NCI-H2081 (cell line): ENCODE measurements around the gene ACOT7.

Source experiments
- DNase-seq, 2 experiments: peaks; one replicate each; lab custom pipeline; 2025; lab: John Stamatoyannopoulos, UW

ACOT7 gene

DNA sequence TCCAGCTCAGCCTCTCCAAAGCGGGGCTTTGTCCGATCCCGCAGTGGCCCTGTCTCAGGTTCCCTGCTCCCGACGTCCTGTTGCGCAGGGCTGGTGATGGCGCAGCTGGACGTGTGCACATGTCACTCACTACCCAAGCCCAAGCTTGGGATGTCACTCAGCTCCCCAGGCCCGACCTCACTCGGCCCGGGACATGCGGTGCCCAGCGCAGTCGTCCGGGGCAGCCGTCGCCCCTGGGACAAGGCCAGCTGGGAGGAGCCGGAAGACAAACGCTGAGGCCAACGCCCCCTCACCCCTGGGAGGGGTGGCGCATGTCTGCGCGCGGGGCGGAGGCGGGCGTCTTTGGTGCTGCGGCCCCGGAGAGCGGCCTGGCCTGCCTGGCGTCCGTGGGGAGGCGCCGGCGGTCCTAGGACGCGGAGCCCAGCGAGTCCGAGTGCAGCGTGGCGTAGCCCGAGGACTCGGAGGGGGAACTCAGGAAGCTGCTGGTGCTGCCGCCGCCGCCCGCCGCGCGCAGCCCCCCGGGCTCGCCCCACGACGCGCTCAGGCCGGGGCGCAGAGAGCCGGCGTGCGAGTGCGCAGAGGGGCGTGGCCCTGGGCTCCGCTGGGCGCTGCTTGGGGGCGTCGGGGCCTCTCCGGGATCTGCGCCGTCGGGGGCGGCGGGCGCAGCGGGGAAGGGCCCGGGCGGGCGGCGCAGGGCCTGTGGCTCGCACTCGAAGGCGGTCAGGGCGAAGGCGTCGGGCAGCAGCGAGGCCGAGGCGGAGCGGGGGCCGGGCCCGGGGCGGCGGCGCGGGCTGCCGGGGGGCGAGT, 144.4 kb downstream of the ACOT7 start:
- no peak for DNase-seq

DNA sequence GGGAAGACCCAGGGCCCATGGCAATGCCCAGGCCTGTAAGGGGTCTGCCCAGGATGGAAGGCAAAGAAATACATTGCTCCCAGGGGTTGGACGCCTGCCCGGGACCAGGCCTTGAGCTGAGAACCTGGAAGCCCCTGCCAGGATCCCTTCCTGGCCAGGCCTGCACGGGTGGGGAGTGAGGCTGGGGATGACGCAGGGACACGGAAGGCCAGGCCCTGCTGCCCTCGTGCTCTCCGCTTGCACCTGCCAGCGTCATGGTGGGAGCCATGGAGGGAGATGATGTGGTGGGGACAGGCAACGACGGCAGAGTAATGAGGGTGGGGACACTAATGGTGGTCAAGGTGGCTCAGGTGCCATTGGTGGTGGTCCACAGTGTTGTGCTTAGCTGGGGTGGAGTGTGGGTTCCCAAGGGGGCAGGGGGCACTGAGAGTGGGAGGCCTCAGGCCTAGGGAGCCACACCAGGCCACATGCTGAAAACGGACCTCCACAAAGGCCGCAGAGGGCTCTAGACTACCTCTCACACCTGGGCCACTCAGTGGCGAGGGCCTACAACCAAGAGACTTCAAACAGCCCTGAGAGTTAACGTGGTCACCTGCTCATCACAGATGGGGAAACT, 145.3 kb downstream of the ACOT7 start:
- no peak for DNase-seq

DNA sequence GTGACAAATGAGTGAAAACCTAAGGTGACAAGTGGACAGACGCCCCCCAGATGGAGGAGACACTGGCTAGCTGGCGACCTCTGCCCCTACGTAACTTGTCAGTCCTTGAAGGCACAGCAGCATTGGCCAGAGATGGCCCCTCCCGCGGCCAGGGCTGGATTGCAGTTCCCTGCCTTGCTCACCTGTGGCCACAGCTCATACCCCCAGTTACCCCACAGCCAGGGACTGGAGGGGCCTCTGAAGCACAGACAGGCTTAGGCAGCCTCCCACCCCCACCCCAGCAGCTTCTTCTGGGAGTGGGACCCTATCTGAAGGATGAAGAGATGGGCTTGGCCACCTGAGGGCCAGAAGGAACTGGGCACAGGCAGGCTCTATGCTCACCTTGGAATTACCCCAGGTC, 145.9 kb downstream of the ACOT7 start:
- no peak for DNase-seq

DNA sequence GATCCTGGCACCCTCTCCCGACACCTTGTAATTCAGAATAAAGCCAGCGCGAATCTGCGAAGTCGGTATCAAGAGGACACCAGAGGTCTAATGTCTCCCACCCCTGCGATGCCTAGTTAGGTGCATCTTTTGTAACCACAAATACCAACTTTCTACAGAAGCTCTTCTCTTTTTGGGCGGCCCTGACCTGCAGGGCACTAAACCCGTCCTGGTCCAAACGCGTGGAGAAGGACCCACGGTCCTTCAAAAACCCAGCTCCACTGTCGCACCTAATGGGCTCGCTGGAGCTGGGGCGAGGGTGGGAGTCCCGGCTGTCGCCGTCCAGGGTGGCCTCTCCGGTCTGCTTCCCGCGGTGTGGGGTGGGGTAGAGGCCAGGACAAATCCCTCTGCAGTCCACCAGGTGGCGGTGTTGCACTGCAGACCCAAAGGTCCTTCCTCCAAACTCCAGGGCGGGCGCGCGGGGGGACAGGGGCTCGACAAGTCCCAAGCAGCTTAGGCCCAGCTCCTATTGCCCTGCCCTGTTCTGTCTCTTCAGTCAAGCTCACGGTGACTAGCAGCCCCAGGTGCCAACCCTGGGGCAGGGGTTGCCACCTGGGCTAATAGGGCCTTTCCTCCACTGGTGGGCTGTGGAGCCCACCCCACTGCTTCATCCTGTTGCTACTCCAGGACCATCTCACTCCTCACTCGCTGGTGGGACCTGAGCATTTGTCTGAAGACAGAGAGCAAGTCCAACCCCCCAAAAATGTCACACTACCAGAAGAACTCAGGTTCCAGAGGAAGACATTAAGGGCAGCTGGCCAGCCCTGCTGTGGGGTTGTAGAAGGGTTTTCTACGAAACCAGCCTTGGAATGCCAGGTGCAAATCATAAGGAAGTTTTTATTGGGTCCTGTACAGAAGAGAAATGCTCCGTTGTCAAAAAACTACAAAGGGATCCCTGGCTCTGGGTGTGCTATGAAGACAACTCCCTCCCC, 146.8 kb downstream of the ACOT7 start:
- DNase-seq = peak; percentile 75 to 85

DNA sequence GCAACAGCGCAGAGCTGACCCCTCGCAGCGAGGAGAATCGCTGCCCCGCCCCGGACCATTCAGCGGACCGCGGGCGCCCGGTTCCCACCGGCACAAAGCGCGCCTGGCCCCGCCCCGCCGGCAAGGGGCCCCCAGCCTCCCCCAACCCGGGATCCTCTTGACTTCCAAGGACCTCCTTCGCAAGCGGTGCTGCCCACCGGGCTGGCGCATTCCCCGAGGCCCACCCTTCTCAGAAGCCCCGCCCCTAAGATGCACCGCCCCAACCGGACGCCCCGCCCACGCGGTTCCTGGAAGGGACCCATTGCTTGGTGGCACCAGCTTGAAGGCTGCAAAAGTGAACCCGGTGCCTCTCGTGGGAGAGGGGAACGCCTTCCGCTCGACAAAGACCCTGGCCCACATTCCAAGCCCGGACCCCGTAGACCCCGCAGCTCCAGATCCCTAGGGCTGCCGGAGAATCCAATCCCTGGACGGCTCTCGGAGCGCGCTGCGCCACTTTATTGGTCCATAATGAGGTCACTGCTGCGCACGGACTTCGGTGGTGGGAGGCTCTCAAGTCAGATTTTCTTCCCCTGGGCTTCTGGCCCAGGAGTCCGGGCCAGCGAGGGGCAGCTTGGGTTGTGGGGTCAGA, 147.6 kb downstream of the ACOT7 start:
- peak; percentile 72 to 82 for DNase-seq

DNA sequence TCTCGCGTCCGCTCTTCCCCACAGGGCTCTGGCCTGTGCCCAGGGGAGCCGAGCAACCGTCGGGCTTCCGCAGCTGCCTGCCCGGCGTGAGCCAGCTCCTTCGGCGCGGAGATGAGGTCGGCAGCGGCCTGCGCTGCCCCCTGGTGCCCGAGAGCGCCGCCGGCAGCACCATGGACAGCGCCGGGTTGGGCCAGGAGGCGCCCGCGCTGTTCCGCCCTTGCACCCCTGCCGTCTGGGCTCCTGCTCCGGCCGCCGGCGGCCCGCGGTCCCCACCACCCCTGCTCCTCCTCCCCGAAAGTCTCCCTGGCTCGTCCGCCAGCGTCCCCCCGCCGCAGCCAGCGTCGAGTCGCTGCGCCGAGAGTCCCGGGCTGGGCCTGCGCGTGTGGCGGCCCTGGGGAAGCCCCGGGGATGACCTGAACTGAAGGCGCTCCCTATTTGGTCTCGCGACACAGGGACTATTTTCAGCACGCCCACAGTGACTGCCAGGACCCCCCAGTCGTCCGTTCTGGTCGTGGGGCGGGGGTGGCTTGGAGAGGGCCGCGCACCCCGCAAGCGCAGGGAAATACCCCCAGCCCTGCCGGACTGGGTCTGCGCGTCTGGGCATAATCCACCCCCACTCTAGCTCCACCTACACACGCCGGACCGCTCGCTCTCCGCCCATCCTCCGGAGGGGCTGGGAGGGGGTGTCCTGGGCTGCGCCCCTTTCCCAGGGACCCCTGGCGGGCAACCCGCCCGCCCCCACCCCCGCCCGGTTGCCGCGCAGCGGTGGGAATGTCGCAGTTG, 148.3 kb downstream of the ACOT7 start:
- peak; percentile 88 to 93 for DNase-seq

DNA sequence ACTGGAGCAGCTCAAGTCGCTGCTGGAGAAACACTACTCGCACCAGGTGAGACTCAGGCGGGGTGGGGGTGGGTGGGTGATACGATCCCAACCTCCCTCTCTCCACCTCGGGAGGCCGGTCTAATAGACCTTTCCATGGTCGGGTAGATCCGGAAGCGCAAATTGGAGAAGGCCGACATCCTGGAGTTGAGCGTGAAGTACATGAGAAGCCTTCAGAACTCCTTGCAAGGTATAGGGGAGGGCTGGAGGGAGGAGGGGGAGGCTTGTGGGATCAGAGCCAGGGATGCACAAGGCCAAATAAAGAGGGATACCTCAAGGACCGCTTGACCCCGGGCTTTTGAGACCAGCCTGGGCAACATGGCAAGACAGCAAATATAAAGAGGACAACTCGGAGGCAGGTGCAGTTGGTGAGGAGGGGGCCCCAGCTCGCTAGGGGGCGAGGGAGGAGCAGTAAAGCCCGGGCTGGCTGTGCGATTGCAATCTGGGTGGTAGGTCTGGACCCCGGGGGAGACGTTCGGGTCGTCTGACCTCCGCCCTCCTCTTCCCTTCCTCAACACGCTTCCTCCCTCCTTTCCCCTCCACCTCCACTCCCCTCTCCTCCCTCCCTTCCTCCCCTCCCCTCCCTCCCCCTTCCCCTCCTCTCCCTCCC, 149.0 kb downstream of the ACOT7 start:
- no peak for DNase-seq

DNA sequence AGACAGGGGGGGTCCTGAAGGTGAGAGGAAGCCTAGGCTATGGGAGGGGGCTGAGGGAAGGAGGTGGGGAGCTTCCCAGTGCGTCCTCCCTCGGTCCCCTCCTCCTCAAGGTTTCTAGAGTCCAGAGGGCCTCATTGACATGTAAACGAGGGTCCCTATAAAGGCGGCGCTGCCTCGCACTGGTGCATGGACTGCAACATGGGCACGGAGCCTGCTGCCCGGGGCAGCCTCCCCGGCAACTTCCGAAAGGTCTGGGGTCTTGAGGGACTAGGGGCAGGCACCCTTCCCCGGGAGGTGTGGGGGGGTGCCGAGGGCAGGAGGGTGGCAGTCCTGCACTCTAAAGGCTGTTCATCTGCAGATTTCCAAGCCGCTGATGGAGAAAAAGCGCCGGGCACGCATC, 149.6 kb downstream of the ACOT7 start, which contains the start of gene HES3:
Gene HES3, plus strand, starts transcription at position 187 of the 400 bp plus-strand sequence. Its CDS starts 187 bp downstream, at position 374.
- DNase-seq = no peak

DNA sequence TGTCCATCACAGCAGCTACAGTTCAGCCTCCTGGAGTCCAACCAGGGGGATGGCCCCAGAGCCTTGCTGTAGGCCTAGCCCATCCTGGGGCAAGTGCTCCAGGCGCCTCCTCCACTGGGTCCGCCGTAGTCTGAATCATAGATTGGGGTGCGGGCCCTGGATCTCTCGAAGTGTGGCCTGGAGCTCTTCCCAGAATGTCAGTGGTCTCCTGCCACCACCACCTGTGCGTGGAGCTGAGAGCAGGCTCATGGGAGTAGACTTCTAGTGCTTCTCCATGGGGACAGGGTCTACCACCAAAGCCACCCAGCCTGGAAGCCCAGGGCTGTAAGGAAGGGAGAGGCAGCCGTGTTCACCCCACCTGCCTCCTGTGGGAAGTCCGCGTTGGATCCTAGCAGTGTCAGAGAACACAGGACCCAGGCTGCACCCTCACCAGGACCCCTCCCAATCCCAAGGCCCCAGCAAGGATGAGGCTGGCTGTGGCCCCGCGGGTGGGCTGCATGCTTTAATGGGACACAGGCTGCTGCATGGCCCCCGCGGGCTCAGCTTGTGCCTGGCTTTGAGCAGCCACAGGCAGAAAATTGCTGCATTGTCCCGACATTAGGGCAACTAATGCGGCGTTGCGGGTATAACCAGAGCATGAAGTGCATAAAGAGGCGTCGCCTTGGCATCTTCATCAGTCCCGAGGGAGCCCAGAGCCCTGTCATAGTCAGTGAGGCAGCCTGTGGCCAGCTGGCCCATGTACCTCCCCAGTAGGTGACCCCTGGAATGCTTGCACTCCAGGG, 150.3 kb downstream of the ACOT7 start:
- DNase-seq = no peak

DNA sequence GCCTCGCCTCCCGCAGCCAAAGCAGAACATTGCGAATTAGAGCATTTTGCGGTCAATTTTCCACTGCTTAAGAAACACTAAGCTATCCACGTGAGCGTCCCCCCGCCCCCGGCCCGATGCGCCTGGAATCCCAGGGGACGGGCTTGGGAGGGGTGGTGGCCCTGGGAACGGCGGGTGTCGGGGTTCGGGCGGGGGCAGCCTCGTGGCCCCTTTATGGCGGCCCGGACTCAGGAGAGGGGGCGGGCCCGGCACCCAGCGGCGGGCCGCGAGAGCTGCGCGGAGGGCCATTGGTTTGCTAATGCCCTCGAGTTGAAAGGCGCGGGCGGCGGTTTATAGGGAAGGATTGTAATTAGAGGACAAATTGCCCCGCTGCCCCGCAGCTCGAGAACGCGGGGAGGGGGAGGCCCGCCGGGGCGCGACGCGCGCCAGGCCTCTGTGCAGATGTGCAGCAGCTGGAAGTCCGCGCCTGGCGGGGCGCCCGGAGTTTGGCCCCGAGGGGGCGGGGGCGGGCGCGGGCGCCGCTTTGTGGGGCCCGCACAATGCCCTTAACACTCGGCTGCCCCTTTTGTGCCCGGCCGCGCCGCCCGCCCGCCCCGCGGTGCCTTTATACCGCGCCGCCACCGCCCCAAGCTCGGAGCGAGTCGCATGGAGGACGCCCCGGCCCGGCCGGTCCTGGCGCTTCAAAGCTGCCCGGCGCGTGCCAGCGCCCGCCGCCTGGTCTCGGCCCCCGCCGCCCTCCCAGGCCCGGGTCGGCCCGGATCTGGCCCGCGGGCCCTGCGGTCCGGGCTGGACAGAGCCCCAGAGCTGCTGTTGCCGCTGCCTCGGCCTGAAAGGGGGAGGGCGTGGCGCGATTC, 151.5 kb downstream of the ACOT7 start:
- DNase-seq = no peak

DNA sequence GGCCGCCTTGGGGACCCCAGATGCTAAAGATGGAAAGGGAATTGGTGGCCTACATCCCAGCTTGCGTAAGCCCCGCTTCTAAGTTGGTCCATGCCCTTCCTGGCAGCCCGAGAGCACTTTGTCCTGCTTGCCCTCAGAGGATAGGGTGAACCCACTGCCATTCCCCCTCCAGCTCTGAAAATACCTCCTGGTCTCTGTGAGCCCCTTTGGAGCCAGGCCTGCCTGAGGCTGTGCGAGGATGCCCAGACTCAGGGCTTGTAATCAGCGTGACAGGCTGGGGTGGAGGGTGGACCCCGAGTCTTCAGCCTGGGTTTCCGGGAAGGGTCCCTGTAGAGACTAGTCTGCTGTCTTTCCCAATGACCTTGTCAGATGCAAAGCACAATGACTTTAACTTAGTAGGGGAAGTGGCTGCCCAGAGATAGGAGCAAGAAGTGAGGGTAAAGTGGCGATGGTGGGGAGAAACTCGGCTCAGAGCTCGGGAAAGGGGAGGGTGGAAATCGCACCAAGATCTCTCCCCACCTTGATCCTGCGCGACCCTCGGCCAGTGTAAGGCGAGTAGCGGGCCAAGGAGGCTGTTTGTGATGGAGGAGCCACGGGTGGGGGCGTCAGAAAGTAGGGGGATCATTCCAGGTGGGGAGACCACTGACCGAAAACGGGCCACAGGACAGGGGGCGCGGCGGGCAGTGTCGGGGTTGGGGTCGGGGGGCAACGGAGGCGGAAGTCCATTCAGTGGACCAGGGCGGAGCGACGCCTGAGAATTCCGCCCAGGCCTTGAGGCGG, 152.3 kb downstream of the ACOT7 start:
- DNase-seq = no peak

DNA sequence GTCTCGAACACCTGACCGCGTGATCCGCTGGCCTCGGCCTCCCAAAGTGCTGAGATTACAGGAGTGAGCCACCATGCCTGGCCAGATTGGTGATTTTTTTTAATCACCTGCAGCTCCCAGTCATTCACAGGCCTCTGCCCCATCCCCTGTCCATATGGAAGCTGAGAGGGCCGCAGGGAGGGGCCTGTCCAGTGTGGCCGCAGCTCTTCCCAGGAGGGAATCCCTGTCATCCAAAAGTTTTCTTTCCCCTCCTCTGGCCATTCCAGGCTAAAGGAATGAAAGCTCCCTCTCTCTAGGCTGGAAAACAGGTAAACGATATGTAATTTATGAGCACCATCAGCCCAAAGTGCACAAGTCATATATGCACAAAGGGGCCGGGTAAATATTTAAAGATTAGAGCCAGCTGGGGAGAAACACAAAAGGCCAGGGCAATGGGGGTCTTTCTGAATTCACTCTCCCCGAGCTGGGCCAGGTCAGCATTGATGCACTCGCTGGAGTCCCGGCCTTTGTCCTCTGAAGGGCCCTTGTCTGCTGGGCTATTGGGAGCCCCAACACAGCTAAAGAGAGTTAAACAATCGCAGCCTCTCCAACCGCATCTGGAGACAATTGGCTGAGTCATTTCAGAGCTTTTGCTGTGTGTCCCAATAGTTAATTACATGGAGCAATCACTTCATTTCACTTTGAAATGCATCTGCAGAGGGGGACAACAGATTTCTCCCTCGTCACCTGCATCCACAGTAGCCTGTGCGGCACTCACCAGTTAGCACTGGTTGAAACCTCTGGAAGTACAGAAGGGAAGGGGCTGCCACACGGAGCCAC, 153.4 kb downstream of the ACOT7 start:
- peak in 1 of 2 experiments; percentile 52 for DNase-seq

DNA sequence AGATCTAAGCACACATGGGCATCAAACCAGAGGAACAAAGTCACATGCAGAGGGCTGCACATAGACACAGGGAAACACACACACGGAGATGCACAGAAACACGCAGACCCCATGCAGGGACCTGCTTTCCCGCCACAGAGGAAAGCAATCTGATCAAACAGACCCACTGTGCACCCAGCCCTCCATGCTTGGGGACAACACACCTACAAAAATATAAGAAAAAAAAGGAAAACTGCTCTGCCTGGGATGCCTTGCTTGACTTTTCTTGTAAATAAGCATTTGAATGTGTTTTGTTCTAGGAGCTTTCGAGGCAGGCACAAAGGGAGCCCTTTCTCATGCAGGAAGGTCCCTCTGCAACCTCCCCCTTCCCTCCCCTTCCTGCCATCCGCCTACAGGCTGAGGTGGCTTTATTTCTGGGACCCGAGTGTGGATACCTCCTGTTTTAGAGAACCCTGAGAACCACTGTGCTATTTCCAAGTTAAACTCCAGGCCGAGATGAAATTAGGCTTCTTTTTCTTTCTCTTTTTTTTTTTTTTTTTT, 154.3 kb downstream of the ACOT7 start:
- no peak for DNase-seq

DNA sequence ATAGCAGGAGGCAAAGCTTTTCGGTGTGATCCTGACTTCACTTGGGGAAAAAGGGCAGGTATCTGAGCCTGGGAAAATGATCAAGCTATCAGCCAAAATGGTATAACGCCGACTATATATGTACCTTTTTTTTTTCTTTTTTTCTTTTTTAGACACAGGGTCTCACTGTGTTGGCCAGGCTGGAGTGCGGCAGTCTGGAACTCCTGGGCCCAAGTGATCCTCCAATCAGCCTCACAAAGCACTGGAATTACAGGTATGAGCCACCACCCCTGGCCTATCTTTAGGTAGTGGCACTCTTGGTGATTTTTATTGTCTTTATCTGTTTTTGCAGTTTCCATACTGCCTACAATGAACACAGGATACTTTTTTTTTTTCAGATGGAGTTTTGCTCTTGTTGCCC, 156.5 kb downstream of the ACOT7 start:
- DNase-seq = no peak

DNA sequence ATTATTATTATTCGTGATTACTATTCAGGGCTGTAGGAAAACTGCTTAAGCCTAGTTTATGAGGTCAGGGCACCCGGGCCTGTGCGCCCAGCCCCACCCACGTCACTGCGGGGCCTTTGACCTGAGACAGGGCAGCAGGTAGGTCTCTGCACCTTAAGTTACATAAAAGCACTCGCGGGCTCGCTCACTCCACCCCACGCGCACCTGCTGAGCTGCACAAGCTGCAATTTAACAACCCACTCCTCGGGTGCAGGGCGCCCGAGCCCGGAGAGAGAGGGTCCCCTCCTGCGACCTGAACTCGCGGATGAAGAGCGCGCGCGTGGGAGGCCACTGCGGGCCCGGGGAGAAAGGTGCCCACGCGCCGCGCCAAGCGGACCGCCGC, 158.3 kb downstream of the ACOT7 start:
- no peak for DNase-seq

DNA sequence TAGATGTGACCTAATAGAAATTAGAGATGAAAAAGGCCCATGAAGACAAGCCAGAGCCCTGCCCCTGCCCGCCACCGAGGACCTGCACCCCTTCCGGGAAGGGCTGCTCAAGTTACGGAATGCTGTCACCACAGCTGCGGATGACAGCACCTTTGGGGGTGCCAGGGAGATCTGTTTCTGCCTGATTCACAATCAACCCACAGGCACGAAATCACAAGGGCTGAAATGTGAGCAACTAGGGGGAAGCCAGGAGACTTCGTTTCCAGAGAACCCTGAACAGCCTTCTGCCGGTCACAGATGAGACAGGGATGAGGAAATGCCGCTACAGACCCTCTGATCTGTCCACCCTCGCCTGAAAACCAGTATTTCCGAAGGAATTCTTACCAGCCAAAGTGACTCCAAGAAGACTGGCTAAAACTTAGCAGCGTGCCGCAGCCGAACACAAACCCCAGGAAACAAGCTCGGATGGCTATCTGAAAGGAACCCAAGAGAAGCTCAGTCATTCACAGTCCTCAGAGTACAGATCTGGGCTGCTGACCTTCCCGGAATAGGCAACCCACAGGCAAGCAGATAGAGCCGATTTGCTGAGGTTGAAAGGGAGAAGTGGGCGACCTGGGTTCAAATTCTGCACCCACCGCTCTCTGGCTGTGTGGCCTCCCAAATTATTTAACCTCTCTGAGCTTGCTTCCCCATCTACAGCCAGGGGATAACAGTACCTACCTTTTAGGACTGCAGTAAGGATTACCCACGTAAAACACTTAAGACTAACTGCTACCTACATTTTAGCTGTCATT, 158.9 kb downstream of the ACOT7 start:
- DNase-seq = peak; percentile 17 to 38
